HCEC 1CT (cell line): ENCODE measurements around the gene CPT1A.

ENCODE experiments used
- DNase-seq: peaks from one replicate; pipeline ENCODE4 v3.0.0-alpha.2; 2017

The CPT1A gene

GRCh38 chr11:68828155-68828931 lies 13.4 kb downstream of the CPT1A start:
- DNase-seq: no peak

GRCh38 chr11:68827733-68828132 lies 14.0 kb downstream of the CPT1A start:
- no peak for DNase-seq

- DNase-seq: no peak
These were observed 15.0 kb downstream of the CPT1A start for GRCh38 chr11:68826726-68827125.

- DNase-seq: no peak
These were observed 16.1 kb downstream of the CPT1A start for GRCh38 chr11:68825571-68825970.

- no peak for DNase-seq
These were observed 19.2 kb downstream of the CPT1A start for GRCh38 chr11:68822546-68822945.

GRCh38 chr11:68821670-68822069 lies 20.0 kb downstream of the CPT1A start:
- no peak for DNase-seq

- DNase-seq: no peak
These were observed 22.4 kb downstream of the CPT1A start for GRCh38 chr11:68819362-68819761.

- DNase-seq: no peak
These were observed 23.5 kb downstream of the CPT1A start for GRCh38 chr11:68818181-68818580.

GRCh38 chr11:68817554-68817953 lies 24.2 kb downstream of the CPT1A start:
- no peak for DNase-seq

- DNase-seq: no peak
These were observed 24.7 kb downstream of the CPT1A start for GRCh38 chr11:68816917-68817419.

- no peak for DNase-seq
These were observed 25.4 kb downstream of the CPT1A start for GRCh38 chr11:68816251-68816776.

GRCh38 chr11:68813773-68814172 lies 27.9 kb downstream of the CPT1A start:
- no peak for DNase-seq

- no peak for DNase-seq
These were observed 29.2 kb downstream of the CPT1A start for GRCh38 chr11:68812526-68812925.

GRCh38 chr11:68810164-68810563 lies 31.6 kb downstream of the CPT1A start:
- DNase-seq: no peak

GRCh38 chr11:68809506-68809905 lies 32.2 kb downstream of the CPT1A start:
- no peak for DNase-seq

GRCh38 chr11:68808787-68809186 lies 32.9 kb downstream of the CPT1A start:
- DNase-seq: no peak

- peak; percentile 73 for DNase-seq
These were observed 34.5 kb downstream of the CPT1A start for GRCh38 chr11:68806931-68807844.

- DNase-seq: no peak
These were observed 36.9 kb downstream of the CPT1A start for GRCh38 chr11:68804786-68805185.

- no peak for DNase-seq
These were observed 38.0 kb downstream of the CPT1A start for GRCh38 chr11:68803766-68804165.

- no peak for DNase-seq
These were observed 43.4 kb downstream of the CPT1A start for GRCh38 chr11:68798221-68798813.

- DNase-seq: no peak
These were observed 44.9 kb downstream of the CPT1A start for GRCh38 chr11:68796801-68797200.

GRCh38 chr11:68792400-68792966 lies 49.2 kb downstream of the CPT1A start:
- DNase-seq: no peak

- DNase-seq: no peak
These were observed 57.1 kb downstream of the CPT1A start for GRCh38 chr11:68784653-68785052.
